Measurements from ENCODE around the gene AGBL1. TPM values are rescaled to one million over a fixed set of nuclear protein-coding genes. Genes with fewer than 3 reads are reported as not detected.

AGBL1 gene
- total RNA-seq, 1 experiment from 2014 or later, result not detected

DNA sequence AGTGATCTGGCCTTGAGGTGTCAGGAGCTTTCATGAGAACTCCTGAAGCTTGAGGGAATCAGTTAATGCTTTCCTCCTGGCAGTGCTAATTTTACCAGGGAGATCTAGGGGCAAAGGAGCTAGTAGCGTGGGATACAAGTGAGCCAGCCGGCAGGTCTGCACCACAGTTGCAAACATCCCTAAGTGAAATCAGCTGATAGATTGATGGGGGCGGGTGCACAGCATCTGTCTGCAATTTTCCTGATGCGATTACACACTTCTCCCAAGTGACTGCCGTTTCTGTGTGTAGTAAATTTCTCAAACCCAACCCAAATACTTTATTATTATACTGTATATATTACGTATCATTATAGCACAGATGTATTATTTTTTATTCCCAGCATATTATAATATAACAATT, 304.5 kb downstream of the AGBL1 start:
- Histone ChIP-seq H3K4ac (ENCODE audit: low read depth, low read length) (no peak overlapping the region), H3K56ac (ENCODE audit: insufficient read length, low read depth, low read length) (no peak overlapping the region), H3K9ac (ENCODE audit: extremely low read depth, insufficient read length, low read length) (no peak overlapping the region), H4K20me1 (ENCODE audit: control insufficient read depth, insufficient read depth, insufficient read length) (no peaks in the 10 kb centered on the region), H4K5ac (ENCODE audit: insufficient read length, low read depth, low read length) (no peak overlapping the region), H3K9me3 (ENCODE audit: control insufficient read depth, low read depth, low read length) (no peaks in the 10 kb centered on the region), H3K4me1 (ENCODE audit: insufficient read depth, low read length) (peaks cover 4% of the 10 kb centered on the region), H2BK5ac (ENCODE audit: insufficient read length, low read length) (no peak overlapping the region), H3K27ac (ENCODE audit: insufficient read length, low read depth, low read length) (no peak overlapping the region), H2AK5ac (ENCODE audit: insufficient read length, low read length) (no peak overlapping the region), H4K8ac (replicated peaks; ENCODE audit: insufficient read length, low read depth, low read length) (no peak overlapping the region), H2BK20ac (ENCODE audit: low read depth, low read length, poor library complexity, severe bottlenecking) (no peak overlapping the region), H2AFZ (ENCODE audit: low read length) (no peak overlapping the region), H3K4me2 (ENCODE audit: insufficient read depth, insufficient read length, low read length) (no peak overlapping the region), H3K14ac (ENCODE audit: insufficient read depth, low read length) (no peak overlapping the region), H3T11ph (ENCODE audit: low read length) (no peak overlapping the region), H3K23me2 (ENCODE audit: insufficient read length, low read depth, low read length, poor library complexity, severe bottlenecking) (no peaks in the 10 kb centered on the region), H3K79me2 (ENCODE audit: insufficient read depth, low read length) (no peaks in the 10 kb centered on the region), H3K18ac (ENCODE audit: insufficient read length, low read depth, low read length) (no peak overlapping the region), H2BK120ac (ENCODE audit: low read depth, low read length, poor library complexity, severe bottlenecking) (no peak overlapping the region), H3K23ac (ENCODE audit: insufficient read length, low read depth, low read length) (no peak overlapping the region), H3K27me3 (ENCODE audit: insufficient read depth, low read length) (no peaks in the 10 kb centered on the region), H4K91ac (ENCODE audit: insufficient read length, low read depth, low read length) (no peak overlapping the region), H3K79me1 (ENCODE audit: insufficient read depth, low read depth, low read length, poor library complexity, severe bottlenecking) (no peaks in the 10 kb centered on the region), H2BK15ac (ENCODE audit: low read depth, low read length) (no peak overlapping the region), H2BK12ac (ENCODE audit: insufficient read length, low read depth, low read length) (no peak overlapping the region)
- H3K4me1 Mint-ChIP-seq, result peaks cover 10 to 17% of the 10 kb centered on the region in 2 experiments
- no peak for DNase-seq
- peaks cover 0 to 4% of the 10 kb centered on the region in 2 experiments; a peak in 1 of 5 replicates for H3K9me3 Mint-ChIP-seq
- H3K36me3 Mint-ChIP-seq (ENCODE audit: insufficient read depth in 1 of 3, low read depth in 3 of 3), result no peaks in the 10 kb centered on the region
- H3K27me3 Mint-ChIP-seq (ENCODE audit: low read depth), result no peaks in the 10 kb centered on the region
- H3K4me3 Mint-ChIP-seq, result no peak overlapping the region
- TF ChIP-seq, protein P1, sequence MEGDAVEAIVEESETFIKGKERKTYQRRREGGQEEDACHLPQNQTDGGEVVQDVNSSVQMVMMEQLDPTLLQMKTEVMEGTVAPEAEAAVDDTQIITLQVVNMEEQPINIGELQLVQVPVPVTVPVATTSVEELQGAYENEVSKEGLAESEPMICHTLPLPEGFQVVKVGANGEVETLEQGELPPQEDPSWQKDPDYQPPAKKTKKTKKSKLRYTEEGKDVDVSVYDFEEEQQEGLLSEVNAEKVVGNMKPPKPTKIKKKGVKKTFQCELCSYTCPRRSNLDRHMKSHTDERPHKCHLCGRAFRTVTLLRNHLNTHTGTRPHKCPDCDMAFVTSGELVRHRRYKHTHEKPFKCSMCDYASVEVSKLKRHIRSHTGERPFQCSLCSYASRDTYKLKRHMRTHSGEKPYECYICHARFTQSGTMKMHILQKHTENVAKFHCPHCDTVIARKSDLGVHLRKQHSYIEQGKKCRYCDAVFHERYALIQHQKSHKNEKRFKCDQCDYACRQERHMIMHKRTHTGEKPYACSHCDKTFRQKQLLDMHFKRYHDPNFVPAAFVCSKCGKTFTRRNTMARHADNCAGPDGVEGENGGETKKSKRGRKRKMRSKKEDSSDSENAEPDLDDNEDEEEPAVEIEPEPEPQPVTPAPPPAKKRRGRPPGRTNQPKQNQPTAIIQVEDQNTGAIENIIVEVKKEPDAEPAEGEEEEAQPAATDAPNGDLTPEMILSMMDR (conservative IDR thresholded peaks at IDR 0.05), result no peak
- 100% methylated on average over 1 of the region's 6 CpGs for WGBS (ENCODE audit: extremely low coverage, insufficient read length, low lambda C conversion rate)
- no peak overlapping the region for H3K27ac Mint-ChIP-seq

Measured in H9 (cell line).